Neural cell (in vitro differentiated cells): Measurements from ENCODE around the gene TSHR. TPM values are rescaled to one million over a fixed set of nuclear protein-coding genes. Genes with fewer than 3 reads are reported as not detected.

Experiments
- H2AFZ ChIP-seq: fragments of 200-600, 300-800 bp; sonication (generic), shearing (Covaris generic); 2 replicates; pipeline ENCODE4 v1.6.0; 2014; ENCODE audit warnings: low read depth, mild to moderate bottlenecking, antibody characterized with exemption, low read length, moderate library complexity
- H3F3A ChIP-seq: fragments of 200-600 bp; shearing (Covaris generic); 2 replicates; pipeline ENCODE4 v1.6.1; 2016; ENCODE audit warnings: mild to moderate bottlenecking, moderate library complexity, mixed read lengths, antibody characterized with exemption, low read length; ENCODE audit not compliant: insufficient read depth, poor library complexity, severe bottlenecking
- H3K27ac ChIP-seq: fragments of 200-600, 300-800 bp; sonication (generic), shearing (Covaris generic); 2 replicates; pipeline ENCODE4 v1.5.1; 2014; ENCODE audit warnings: mild to moderate bottlenecking, low read length, moderate library complexity
- H3K27me3 ChIP-seq: fragments of 300-800, 200-600 bp; sonication (generic), shearing (Covaris generic); 2 replicates; pipeline ENCODE4 v1.6.0; 2014; ENCODE audit warnings: mild to moderate bottlenecking, low read depth, low read length, moderate library complexity; ENCODE audit not compliant: insufficient read depth
- H3K36me3 ChIP-seq: fragments of 300-800, 200-600 bp; sonication (generic), shearing (Covaris generic); 2 replicates; pipeline ENCODE4 v1.5.1; 2014; ENCODE audit warnings: mild to moderate bottlenecking, antibody characterized with exemption, low read length, moderate library complexity; ENCODE audit not compliant: insufficient read depth
- H3K4me2 ChIP-seq: fragments of 300-800, 200-600 bp; sonication (generic), shearing (Covaris generic); 2 replicates; pipeline ENCODE4 v1.6.0; 2014; ENCODE audit warnings: mild to moderate bottlenecking, low read length
- H3K4me3 ChIP-seq: fragments of 300-800, 200-600 bp; sonication (generic), shearing (Covaris generic); 2 replicates; pipeline ENCODE4 v1.5.1; 2014; ENCODE audit warnings: mild to moderate bottlenecking, low read length, moderate library complexity
- H3K79me2 ChIP-seq: fragments of 200-600 bp; shearing (Covaris generic); replicated peaks from 2 replicates; pipeline ENCODE4 v1.6.0; 2014; ENCODE audit warnings: mild to moderate bottlenecking, low read length, moderate library complexity; ENCODE audit not compliant: insufficient read depth
- H3K9ac ChIP-seq: fragments of 300-800, 200-600 bp; sonication (generic), shearing (Covaris generic); 2 replicates; pipeline ENCODE4 v1.6.1; 2016; ENCODE audit warnings: mild to moderate bottlenecking, low read length, mixed read lengths
- H3K9me2 ChIP-seq: fragments of 200-600 bp; shearing (Covaris generic); 2 replicates; pipeline ENCODE4 v1.6.1; 2016; ENCODE audit warnings: mild to moderate bottlenecking, low read length, mixed read lengths; ENCODE audit not compliant: insufficient read depth
- H3K9me3 ChIP-seq: fragments of 200-600, 300-800 bp; sonication (generic), shearing (Covaris generic); 2 replicates; pipeline ENCODE4 v1.6.1; 2016; ENCODE audit warnings: mild to moderate bottlenecking, mixed run types, low read length, moderate library complexity, mixed read lengths
- H4K20me1 ChIP-seq: fragments of 200-600 bp; shearing (Covaris generic); 2 replicates; pipeline ENCODE4 v1.6.1; 2016; ENCODE audit warnings: mild to moderate bottlenecking, mixed run types; ENCODE audit not compliant: insufficient read depth
- CTCF ChIP-seq: fragments of 450-650 bp; IDR thresholded peaks from 2 replicates; pipeline ENCODE4 v1.5.1; 2014; ENCODE audit warnings: antibody characterized with exemption, mild to moderate bottlenecking, moderate library complexity; ENCODE audit not compliant: poor library complexity, severe bottlenecking
- EP300 ChIP-seq: fragments of 450-650 bp; conservative IDR thresholded peaks from 2 replicates; pipeline ENCODE4 v1.6.1; 2014; ENCODE audit warnings: antibody characterized with exemption, mild to moderate bottlenecking, moderate library complexity; ENCODE audit not compliant: poor library complexity, severe bottlenecking
- EZH2 ChIP-seq: fragments of 200-600, 300-800 bp; shearing (Covaris generic), sonication (generic); IDR thresholded peaks from 2 replicates; pipeline ENCODE4 v1.6.1; 2014; ENCODE audit warnings: antibody characterized with exemption, low read length, borderline replicate concordance, mild to moderate bottlenecking; ENCODE audit not compliant: insufficient read depth, poor library complexity, severe bottlenecking
- MXI1 ChIP-seq: fragments of 450-650 bp; conservative IDR thresholded peaks from 2 replicates; pipeline ENCODE4 v1.6.1; 2014; ENCODE audit warnings: antibody characterized with exemption, mild to moderate bottlenecking; ENCODE audit not compliant: poor library complexity, severe bottlenecking
- POLR2AphosphoS5 ChIP-seq: IDR thresholded peaks from 2 replicates; pipeline ENCODE4 v1.6.1; 2012
- RAD21 ChIP-seq: fragments of 450-650 bp; conservative IDR thresholded peaks from 2 replicates; pipeline ENCODE4 v1.6.1; 2014; ENCODE audit warnings: antibody characterized with exemption, mild to moderate bottlenecking, moderate library complexity
- REST ChIP-seq: IDR thresholded peaks from 2 replicates; pipeline ENCODE4 v1.6.1; 2012; ENCODE audit warnings: borderline replicate concordance
- SMC3 ChIP-seq: fragments of 450-650 bp; conservative IDR thresholded peaks from 2 replicates; pipeline ENCODE4 v1.6.1; 2014; ENCODE audit warnings: antibody characterized with exemption, mild to moderate bottlenecking, moderate library complexity; ENCODE audit not compliant: poor library complexity
- TAF1 ChIP-seq: IDR thresholded peaks from 2 replicates; pipeline ENCODE4 v1.6.1; 2012; ENCODE audit warnings: low read depth
- polyA plus RNA-seq: library from polyadenylated mRNA; depleted of rRNA; stranded (reverse); fragments of >200 nt; gene quantifications from 2 replicates; pipeline ENCODE4 v1.2.3, GENCODE V29; 2014

The TSHR gene
- polyA plus RNA-seq, 1 donor from 2014 or later: not detected

- Histone ChIP-seq H3K9me2 (no peaks in the 10 kb centered on the region), H3K27ac (no peak overlapping the region), H3K36me3 (no peaks in the 10 kb centered on the region), H3K4me3 (no peak overlapping the region), H2AFZ (no peak overlapping the region), H3K9ac (no peak overlapping the region), H3K79me2 (no peaks in the 10 kb centered on the region), H3K27me3 (peaks cover 15% of the 10 kb centered on the region), H3F3A (no peaks in the 10 kb centered on the region), H3K4me2 (no peak overlapping the region), H3K9me3 (no peaks in the 10 kb centered on the region), H4K20me1 (no peaks in the 10 kb centered on the region)
- TF ChIP-seq MXI1 (no peak), TAF1 (no peak), POLR2AphosphoS5 (no peak), RAD21 (no peak), CTCF (no peak), REST (no peak), EP300 (no peak), EZH2 (no peak), SMC3 (no peak)
Observed at GRCh38 chr14:80957613-80958012, 2.2 kb downstream of the TSHR start.

GRCh38 chr14:80958226-80958625 is 2.8 kb downstream of the TSHR start:
- Histone ChIP-seq H2AFZ (no peak overlapping the region), H3F3A (no peaks in the 10 kb centered on the region), H3K9me2 (no peaks in the 10 kb centered on the region), H4K20me1 (no peaks in the 10 kb centered on the region), H3K36me3 (no peaks in the 10 kb centered on the region), H3K27ac (no peak overlapping the region), H3K9me3 (no peaks in the 10 kb centered on the region), H3K79me2 (no peaks in the 10 kb centered on the region), H3K4me2 (no peak overlapping the region), H3K9ac (no peak overlapping the region), H3K27me3 (peaks cover 15% of the 10 kb centered on the region), H3K4me3 (no peak overlapping the region)
- TF ChIP-seq EZH2 (no peak), POLR2AphosphoS5 (no peak), EP300 (no peak), MXI1 (no peak), REST (no peak), TAF1 (no peak), CTCF (no peak), SMC3 (no peak), RAD21 (no peak)
